Astrocyte of the spinal cord (primary cell): ENCODE data around the gene CC2D2B.
A peak's percentile ranks its signal among the peaks of the same experiment; 100 is the strongest.

Experiments used
- DNase-seq: peaks from one replicate; pipeline ENCODE4 v3.0.0; 2011; ENCODE audit warnings: low read depth, low spot score
- H3K4me3 ChIP-seq: 2 replicates; pipeline ENCODE4 v1.5.1; 2011; ENCODE audit warnings: low read depth, mild to moderate bottlenecking, low read length, moderate library complexity
- in situ Hi-C: cut with HindIII; loops from 2 replicates; pipeline ENCODE4 v1.10.0; 2017; ENCODE audit warnings: low sequenced_read_pairs
- TF ChIP-seq, protein P1 (sequence below): IDR thresholded peaks from 2 replicates; pipeline ENCODE4 v1.5.1; 2012; ENCODE audit warnings: low read depth, mild to moderate bottlenecking, low read length, inconsistent platforms

CC2D2B gene

DNA sequence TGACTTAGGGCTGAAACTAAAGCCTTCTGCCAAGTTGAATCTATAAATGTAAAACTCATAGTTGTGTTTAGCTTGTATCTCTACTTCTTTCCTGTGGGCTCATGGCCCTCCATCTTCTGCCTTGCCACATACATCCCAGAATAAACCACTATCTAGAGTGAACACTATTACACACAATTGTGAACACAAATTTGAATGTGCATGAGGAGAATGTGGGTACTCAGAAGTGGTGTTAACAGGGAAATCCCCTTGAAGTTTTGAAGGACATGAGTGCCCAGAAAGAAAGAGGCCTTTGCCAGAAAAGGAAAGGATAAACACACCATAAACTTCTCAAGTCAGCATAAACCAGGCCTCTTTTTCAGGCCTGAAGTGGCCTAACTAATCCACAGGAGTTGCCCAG lies 115.4 kb downstream of the CC2D2B start:
- no peak overlapping the region for H3K4me3 ChIP-seq
- TF ChIP-seq, protein P1, sequence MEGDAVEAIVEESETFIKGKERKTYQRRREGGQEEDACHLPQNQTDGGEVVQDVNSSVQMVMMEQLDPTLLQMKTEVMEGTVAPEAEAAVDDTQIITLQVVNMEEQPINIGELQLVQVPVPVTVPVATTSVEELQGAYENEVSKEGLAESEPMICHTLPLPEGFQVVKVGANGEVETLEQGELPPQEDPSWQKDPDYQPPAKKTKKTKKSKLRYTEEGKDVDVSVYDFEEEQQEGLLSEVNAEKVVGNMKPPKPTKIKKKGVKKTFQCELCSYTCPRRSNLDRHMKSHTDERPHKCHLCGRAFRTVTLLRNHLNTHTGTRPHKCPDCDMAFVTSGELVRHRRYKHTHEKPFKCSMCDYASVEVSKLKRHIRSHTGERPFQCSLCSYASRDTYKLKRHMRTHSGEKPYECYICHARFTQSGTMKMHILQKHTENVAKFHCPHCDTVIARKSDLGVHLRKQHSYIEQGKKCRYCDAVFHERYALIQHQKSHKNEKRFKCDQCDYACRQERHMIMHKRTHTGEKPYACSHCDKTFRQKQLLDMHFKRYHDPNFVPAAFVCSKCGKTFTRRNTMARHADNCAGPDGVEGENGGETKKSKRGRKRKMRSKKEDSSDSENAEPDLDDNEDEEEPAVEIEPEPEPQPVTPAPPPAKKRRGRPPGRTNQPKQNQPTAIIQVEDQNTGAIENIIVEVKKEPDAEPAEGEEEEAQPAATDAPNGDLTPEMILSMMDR, result no peak
- in situ Hi-C loops, result no loop called here
- DNase-seq, result no peak

DNA sequence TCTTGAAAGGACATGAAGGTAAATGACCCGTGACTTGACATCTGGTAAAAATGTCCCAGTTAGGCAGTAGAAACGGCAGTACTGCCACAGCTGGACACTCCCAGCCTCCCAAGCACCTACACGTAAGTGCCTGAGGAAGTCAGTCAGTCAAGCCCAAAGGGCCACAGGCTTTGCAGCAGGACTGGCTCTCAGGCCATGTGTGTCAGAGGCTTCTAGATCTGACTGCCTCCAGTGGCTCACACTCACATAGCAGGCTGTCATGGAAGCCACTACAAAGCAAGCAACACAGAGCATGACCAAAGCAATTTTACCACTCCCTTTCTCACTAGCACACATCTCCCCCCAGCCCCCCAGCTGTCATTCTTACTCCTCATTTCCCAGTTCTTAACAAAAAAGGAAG lies 117.8 kb downstream of the CC2D2B start:
- TF ChIP-seq, protein P1, result peak; percentile 20
- in situ Hi-C loops, result no loop called here
- H3K4me3 ChIP-seq, result no peak overlapping the region
- no peak for DNase-seq

DNA sequence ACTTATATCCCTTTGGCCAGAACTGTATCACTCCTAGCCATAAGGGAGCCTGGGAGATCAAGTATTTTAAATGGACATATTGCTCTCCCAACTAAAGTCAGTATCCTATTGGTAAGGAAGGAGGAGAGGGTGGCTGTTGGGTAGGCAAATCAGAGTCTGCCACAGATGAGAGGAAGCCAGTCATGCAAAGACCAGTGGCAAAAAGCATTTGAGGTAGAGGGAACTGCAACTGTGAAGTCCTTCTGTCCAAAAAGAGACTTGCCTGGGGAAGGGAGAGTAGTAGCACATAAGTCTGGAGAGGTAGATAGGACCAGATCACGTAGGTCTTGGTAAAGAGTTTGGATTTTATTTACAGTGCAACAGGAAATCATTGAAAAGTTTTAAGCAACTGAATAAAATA lies 126.8 kb downstream of the CC2D2B start:
- TF ChIP-seq, protein P1, result no peak

DNA sequence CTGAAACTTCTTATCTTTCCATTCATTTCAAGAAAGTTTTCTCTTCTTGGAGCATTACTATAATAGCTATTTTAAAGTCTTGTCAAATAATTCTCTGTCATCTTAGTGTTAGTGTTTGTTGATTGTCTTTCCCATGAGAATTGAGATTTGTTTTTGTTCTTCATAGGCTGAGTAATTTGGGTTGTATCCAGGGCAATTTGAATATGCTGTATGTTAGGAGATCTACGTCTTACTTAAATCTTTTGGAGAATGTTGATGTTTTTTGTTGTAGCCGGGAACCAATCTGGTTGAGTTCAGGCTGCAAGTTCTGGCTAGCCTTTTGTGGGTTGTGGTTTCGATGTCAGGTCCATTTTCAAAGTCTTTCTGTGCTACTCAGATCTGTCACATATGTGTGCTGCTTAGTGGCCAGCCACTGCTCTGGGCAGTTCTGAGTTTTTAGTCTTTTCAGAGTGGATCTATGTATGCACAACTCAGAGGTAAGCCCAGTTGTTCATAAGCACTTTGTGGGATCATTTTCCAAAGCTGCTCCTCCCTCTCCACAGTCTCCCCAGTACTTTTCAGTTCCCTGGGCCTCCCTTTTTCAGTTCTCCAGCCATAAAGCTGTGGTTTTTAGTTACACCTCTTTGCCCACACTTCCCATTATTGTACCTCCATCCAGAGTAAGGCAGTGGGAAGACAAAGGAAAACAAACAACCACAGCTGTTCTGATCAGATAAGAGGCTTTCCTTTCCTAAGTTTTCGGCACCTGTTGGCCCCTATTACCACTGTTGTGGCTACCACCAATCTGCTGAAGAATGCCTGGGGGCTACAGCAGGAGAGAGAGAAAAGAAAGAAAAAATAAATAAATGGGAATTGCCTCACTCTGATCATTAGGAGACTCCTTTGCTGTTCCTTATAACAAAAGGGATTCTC lies 131.0 kb downstream of the CC2D2B start:
- no peak overlapping the region for H3K4me3 ChIP-seq
- DNase-seq, result no peak
- in situ Hi-C loops, result no loop called here
- TF ChIP-seq, protein P1, result no peak

More for the DNA sequence above, 126.8 kb downstream of the CC2D2B start:
- no peak overlapping the region for H3K4me3 ChIP-seq
- no peak for DNase-seq
- in situ Hi-C loops, result no loop called here

DNA sequence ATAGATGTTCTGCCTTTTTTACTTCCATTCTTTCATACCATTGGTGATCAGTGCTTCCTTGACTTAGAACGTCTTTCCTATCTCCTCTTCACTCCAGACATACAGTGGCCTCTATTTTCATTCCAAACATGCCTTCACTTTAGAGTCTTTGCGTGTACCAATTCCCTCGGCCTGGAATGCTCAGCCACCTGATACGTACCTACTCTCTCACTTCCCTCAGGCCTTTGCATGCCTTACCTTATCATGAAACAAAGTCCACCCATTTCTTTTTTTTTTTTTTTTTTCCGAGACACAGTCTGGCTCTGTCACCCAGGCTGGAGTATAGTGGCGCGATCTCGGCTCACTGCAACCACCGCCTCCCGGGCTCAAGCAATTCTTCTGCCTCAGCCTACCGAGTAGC lies 133.4 kb downstream of the CC2D2B start:
- TF ChIP-seq, protein P1, result no peak
- in situ Hi-C loops, result no loop called here
- no peak for DNase-seq
- no peak overlapping the region for H3K4me3 ChIP-seq

DNA sequence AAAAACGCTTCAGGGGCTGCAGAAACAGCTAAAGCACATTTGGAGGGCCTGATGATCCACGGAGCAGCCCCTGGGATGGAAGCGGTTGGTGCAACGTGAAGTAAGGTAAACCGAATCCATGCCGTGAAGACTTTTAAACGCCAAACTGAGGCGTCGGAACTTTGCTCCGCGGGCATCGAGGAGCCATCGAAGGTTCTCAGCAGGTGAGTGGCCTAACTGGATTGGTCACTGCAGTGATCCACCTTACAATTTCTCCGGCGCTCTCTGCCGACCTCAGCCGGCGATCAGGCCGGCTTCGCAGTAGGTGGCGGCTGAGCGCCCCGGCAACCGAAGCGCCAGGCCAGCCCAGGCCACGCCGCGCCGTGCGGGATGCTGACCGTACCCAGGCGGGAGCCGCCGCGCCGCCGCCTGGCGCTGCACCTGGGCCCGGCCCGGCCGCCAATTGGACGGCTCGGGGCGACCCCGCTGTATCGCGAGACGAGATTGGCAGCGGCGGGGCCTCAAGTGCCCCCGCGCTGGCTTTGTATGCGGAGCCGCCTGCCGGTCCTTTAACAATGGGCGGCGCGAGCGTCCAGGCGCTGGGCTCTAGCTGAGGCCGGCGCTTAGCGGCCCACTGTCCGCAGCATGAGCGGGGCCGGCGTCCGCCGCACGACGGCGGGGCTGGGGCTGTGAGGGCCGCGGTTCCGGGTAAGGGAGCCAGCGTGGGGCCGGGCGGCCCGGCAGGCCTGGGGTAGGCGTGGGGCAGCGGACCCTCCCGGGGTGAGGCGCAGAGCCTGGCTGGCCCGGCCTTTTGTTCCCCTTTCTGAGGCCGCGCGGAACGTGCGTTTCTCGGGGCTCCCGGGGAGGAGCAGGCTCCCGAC lies 135.5 kb downstream of the CC2D2B start, which contains the start of gene CCNJ:
TSS of gene CCNJ (plus strand) at position 551 of the 860 bp plus-strand sequence. CDS start 811 bp downstream, outside the sequence.
- in situ Hi-C loops, result no loop called here
- peak; percentile 91 for DNase-seq
- TF ChIP-seq, protein P1, result no peak
- H3K4me3 ChIP-seq, result peak within 1 kb of the TSS; percentile 87
